ENCODE results near the gene TNS1.

DNA sequence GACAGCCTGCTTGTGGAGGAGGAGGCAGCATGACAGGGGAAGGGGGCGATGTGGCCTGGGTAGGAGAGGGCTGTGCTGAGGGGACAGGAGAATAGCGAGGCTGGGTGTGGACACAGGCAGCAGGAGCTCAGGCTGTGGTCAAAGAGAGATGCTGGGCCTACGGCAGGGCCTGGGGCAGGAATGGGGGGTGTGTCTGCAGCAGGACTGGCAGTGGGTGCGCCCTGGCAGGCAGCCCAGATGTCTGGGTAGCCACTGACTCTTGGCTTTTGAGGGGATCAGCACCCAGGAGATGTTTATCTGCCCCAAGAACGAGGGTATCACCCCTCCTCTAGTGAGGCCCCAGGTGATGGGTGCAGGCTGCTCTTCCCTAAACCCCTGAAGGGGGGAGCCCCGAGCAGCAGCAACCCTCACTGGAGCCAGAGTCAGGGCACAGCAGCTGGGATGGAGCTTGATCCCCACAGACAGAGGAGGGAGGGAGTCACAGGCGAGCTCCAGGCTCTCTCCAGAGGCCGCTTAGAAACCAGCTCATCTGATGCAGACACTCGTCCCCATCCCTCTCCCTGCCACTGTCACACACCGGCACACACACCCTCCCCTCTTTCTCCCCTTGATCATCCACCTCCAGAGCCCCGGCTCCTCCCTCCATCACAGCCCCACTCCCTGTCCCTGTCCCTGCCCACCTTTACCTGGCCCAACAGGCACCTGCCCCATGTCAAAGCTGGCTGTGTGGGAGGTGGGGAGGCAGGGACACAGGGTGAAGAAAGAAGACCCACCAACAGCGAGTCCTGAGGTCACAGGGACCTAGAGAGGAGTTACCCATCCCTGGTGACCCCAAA is 29.8 kb upstream of the TNS1 start:
- no peak for TF ChIP-seq CTCF (IDR thresholded peaks at IDR 0.05 in 2 of 3, conservative IDR thresholded peaks at IDR 0.05 in 1 of 3; ENCODE audit: control insufficient read depth in 2 of 3, extremely low read depth in 1 of 3, insufficient read depth in 1 of 3, low read depth in 3 of 3, low read length in 3 of 3)
- TF ChIP-seq RFX5 (IDR thresholded peaks at IDR 0.05; ENCODE audit: low read depth, low read length), result no peak
- no peak for TF ChIP-seq REST (IDR thresholded peaks at IDR 0.05; ENCODE audit: low read depth, low read length)
- no peak for TF ChIP-seq ZNF24 (IDR thresholded peaks at IDR 0.05)
- no peak for TF ChIP-seq YY1 (IDR thresholded peaks at IDR 0.05; ENCODE audit: low read depth, low read length)
- no peak for TF ChIP-seq CUX1 (IDR thresholded peaks at IDR 0.05; ENCODE audit: insufficient replicate concordance, low read depth, low read length)
- no peak for TF ChIP-seq IKZF2 (IDR thresholded peaks at IDR 0.05)
